ENCODE measurements around the gene OAS2. TPM values are rescaled to one million over a fixed set of nuclear protein-coding genes. Genes with fewer than 3 reads are reported as not detected.

Gene OAS2
- total and polyA plus RNA-seq, 2 of the 8 experiments (the other 6 are each of a cell fraction or from before 2014, with no cell fraction given), result 0.06 TPM; not detected in 1

GRCh38 chr12:112961074-112961473 is 17.2 kb upstream of the OAS2 start (continued):
- TF ChIP-seq CHD7 (IDR thresholded peaks at IDR 0.05; ENCODE audit: insufficient replicate concordance, low read length) (no peak), POLR2A (IDR thresholded peaks at IDR 0.05; ENCODE audit: control extremely low read depth in 1 of 2, low read depth in 2 of 2, low read length in 2 of 2) (no peak), GABPA (IDR thresholded peaks at IDR 0.05; ENCODE audit: borderline replicate concordance, insufficient read depth, low read length) (no peak), EP300 (IDR thresholded peaks at IDR 0.05; ENCODE audit: borderline replicate concordance in 1 of 2, low read depth in 2 of 2, low read length in 2 of 2) (no peak), KDM1A (IDR thresholded peaks at IDR 0.05; ENCODE audit: borderline replicate concordance, low read length) (no peak), NRF1 (IDR thresholded peaks at IDR 0.05; ENCODE audit: low read depth, low read length) (no peak), EZH2 (IDR thresholded peaks at IDR 0.05; ENCODE audit: low read depth, low read length, severe bottlenecking) (no peak), SIN3A (conservative IDR thresholded peaks at IDR 0.05 in 1 of 2, IDR thresholded peaks at IDR 0.05 in 1 of 2; ENCODE audit: low read depth in 1 of 2, low read length in 2 of 2) (no peak), YY1 (IDR thresholded peaks at IDR 0.05; ENCODE audit: low read depth, low read length) (no peak)
